K562 (cell line): ENCODE measurements around the gene WDR1. TPM values are rescaled to one million over a fixed set of nuclear protein-coding genes. Genes with fewer than 3 reads are reported as not detected.

Experiments used
- ATAC-seq: fragments of 200-7000 bp; cut with Tn5 transposase; 3 replicates; pipeline ENCODE4 v1.9.1; 2020; ENCODE audit warnings: moderate library complexity
- BruUV-seq: library from RNA; stranded (reverse); fragments of 400-500 nt; replicated peaks from 2 replicates; lab custom pipeline; 2021; lab: Mats Ljungman, UMichigan
- CTCF ChIA-PET: fragments of 300-600 bp; formaldehyde crosslinking; extraction: SDS; loops from one replicate; lab custom pipeline; 2021; ENCODE audit warnings: low intra/inter-chr PET ratio; lab: Yijun Ruan, JAX
- POLR2A ChIA-PET: fragments of 300-600, 350-650 bp; sonication (Branson Sonifier 250); formaldehyde crosslinking; extraction: SDS; loops from one replicate; lab custom pipeline; 2021; ENCODE audit warnings: antibody characterized with exemption, inconsistent platforms; lab: Yijun Ruan, JAX
- DNase-seq, 4 experiments: peaks; one replicate each; pipeline versions ENCODE4 v3.0.0 to v3.0.0-alpha.2; 2011 to 2018; ENCODE audit warnings: low spot score in 3 of 4, mixed read lengths in 3 of 4; ENCODE audit errors: extremely low read depth in 1 of 4
- FAIRE-seq: peaks from 2 replicates; lab custom pipeline; 2011; peaks lifted over from hg19 to GRCh38; lab: Jason Lieb, UNC
- H2AFZ ChIP-seq: 2 replicates; pipeline ENCODE4 v1.6.0; 2011; ENCODE audit warnings: low read depth, low read length, control low read depth, inconsistent platforms
- H3K27ac ChIP-seq: fragments of 200-600 bp; 3 replicates; pipeline ENCODE4 v1.8.0; 2011; ENCODE audit warnings: low read depth, mild to moderate bottlenecking, control low read depth, inconsistent platforms, low read length, moderate library complexity, mixed read lengths; ENCODE audit errors: extremely low read depth
- H3K27me3 ChIP-seq, 2 experiments: fragments of 300-600 bp in 1 of 2; 2 replicates in 1 of 2; 3 replicates in 1 of 2; pipeline versions ENCODE4 v1.6.0 to v1.8.0; 2011; ENCODE audit warnings: inconsistent platforms in 2 of 2, low read length in 2 of 2, mild to moderate bottlenecking in 1 of 2, mixed read lengths in 1 of 2, moderate library complexity in 1 of 2; ENCODE audit not compliant: control insufficient read depth in 2 of 2, insufficient read depth in 2 of 2
- H3K36me3 ChIP-seq: fragments of 300-600 bp; 3 replicates; pipeline ENCODE4 v1.8.0; 2011; ENCODE audit warnings: mild to moderate bottlenecking, low read length, inconsistent platforms; ENCODE audit not compliant: control insufficient read depth, insufficient read depth
- H3K4me1 ChIP-seq, 2 experiments: fragments of 200-600 bp in 1 of 2; replicated peaks in 1 of 2; 2 replicates in 1 of 2; 3 replicates in 1 of 2; pipeline versions ENCODE4 v1.5.1 to v1.8.0; 2011; ENCODE audit warnings: inconsistent platforms in 2 of 2, low read length in 2 of 2, mild to moderate bottlenecking in 1 of 2, mixed read lengths in 1 of 2, moderate library complexity in 1 of 2; ENCODE audit not compliant: control insufficient read depth in 2 of 2, insufficient read depth in 2 of 2
- H3K4me2 ChIP-seq: 2 replicates; pipeline ENCODE4 v1.6.1; 2011; ENCODE audit warnings: low read length, control low read depth, inconsistent platforms, mixed read lengths; ENCODE audit not compliant: insufficient read depth
- H3K4me3 ChIP-seq: fragments of 200-600 bp; sonication (generic), shearing (Covaris generic); 2 replicates; pipeline ENCODE4 v1.5.1; 2016; ENCODE audit warnings: control low read depth, inconsistent platforms
- H3K79me2 ChIP-seq: fragments of 200-600 bp; 3 replicates; pipeline ENCODE4 v1.8.0; 2011; ENCODE audit warnings: low read length, inconsistent platforms; ENCODE audit not compliant: control insufficient read depth, insufficient read depth
- H3K9ac ChIP-seq, 2 experiments: 2 replicates each; pipeline versions ENCODE4 v1.6.0 to v1.6.1; 2011; ENCODE audit warnings: low read depth in 2 of 2, low read length in 2 of 2, control low read depth in 1 of 2, inconsistent platforms in 1 of 2, mild to moderate bottlenecking in 1 of 2, mixed read lengths in 1 of 2; ENCODE audit not compliant: insufficient read depth in 1 of 2
- H3K9me1 ChIP-seq: one replicate; pipeline ENCODE4 v1.6.0; 2011; ENCODE audit warnings: inconsistent platforms, mild to moderate bottlenecking, low read length, moderate library complexity; ENCODE audit not compliant: control insufficient read depth, insufficient read depth
- H3K9me3 ChIP-seq: replicated peaks from 2 replicates; pipeline ENCODE4 v1.5.1; 2011; ENCODE audit warnings: low read depth, low read length, inconsistent platforms; ENCODE audit not compliant: control insufficient read depth, insufficient read depth
- H4K20me1 ChIP-seq: replicated peaks from 2 replicates; pipeline ENCODE4 v1.6.1; 2011; ENCODE audit warnings: low read length, inconsistent platforms, mixed read lengths; ENCODE audit not compliant: control insufficient read depth, insufficient read depth
- DMBX1 ChIP-seq: fragments of 250-450 bp; sonication (Bioruptor Pico); IDR thresholded peaks from 2 replicates; pipeline ENCODE4 v1.8.0; 2022; ENCODE audit warnings: inconsistent platforms, mild to moderate bottlenecking, moderate library complexity, borderline replicate concordance
- EP400 ChIP-seq: fragments of 450-650 bp; IDR thresholded peaks from 2 replicates; pipeline ENCODE4 v1.6.1; 2017; ENCODE audit warnings: antibody characterized with exemption, mild to moderate bottlenecking, moderate library complexity
- FOXP1 ChIP-seq: sonication (generic); formaldehyde crosslinking; IDR thresholded peaks from 2 replicates; pipeline ENCODE4 v1.8.0; 2022; ENCODE audit warnings: mild to moderate bottlenecking, missing genetic modification reagents
- ILF3 ChIP-seq: fragments of 450-650 bp; IDR thresholded peaks from 2 replicates; pipeline ENCODE4 v1.6.1; 2018; ENCODE audit warnings: antibody characterized with exemption, mild to moderate bottlenecking, moderate library complexity, borderline replicate concordance
- KLF1 ChIP-seq: fragments of 450-650 bp; IDR thresholded peaks from 2 replicates; pipeline ENCODE4 v1.6.1; 2016; ENCODE audit warnings: missing genetic modification characterization, missing compliant biosample characterization
- L3MBTL2 ChIP-seq: fragments of 450-650 bp; IDR thresholded peaks from 2 replicates; pipeline ENCODE4 v1.6.1; 2016; ENCODE audit warnings: mild to moderate bottlenecking, moderate library complexity
- MXI1 ChIP-seq: IDR thresholded peaks from 2 replicates; pipeline ENCODE4 v1.6.1; 2011; ENCODE audit warnings: low read depth, mild to moderate bottlenecking, improper control_type of control experiment, low read length
- PTBP1 ChIP-seq: fragments of 200-400 bp; formaldehyde crosslinking; IDR thresholded peaks from 2 replicates; pipeline ENCODE4 v1.6.1; 2017; ENCODE audit warnings: low read depth, low read length
- RBM39 ChIP-seq: fragments of 200-400 bp; formaldehyde crosslinking; optimal IDR thresholded peaks from 2 replicates; pipeline ENCODE3; 2018; ENCODE audit warnings: low read depth, low read length
- ZBTB1 ChIP-seq: sonication (generic); formaldehyde crosslinking; IDR thresholded peaks from 2 replicates; pipeline ENCODE4 v1.8.1; 2023; ENCODE audit warnings: missing genetic modification reagents, low read depth, mild to moderate bottlenecking, borderline replicate concordance
- WGBS: fragments of 100-300 bp; shearing (Covaris generic); methylation state at CpG from one replicate; pipeline ENCODE4 v1.1.6; 2016; ENCODE audit warnings: low coverage, mixed read lengths; ENCODE audit not compliant: insufficient coverage; ENCODE audit errors: missing lambda C conversion rate; 5-methylcytosine and 5-hydroxymethylcytosine counted together
- in situ Hi-C: fragments of 300-500 bp; cut with MboI; formaldehyde crosslinking; loops from 4 replicates; pipeline ENCODE4 v1.15.0; 2018; ENCODE audit warnings: inconsistent platforms, mixed read lengths
- intact Hi-C: fragments of 100-400 bp; cut with micrococcal nuclease; formaldehyde crosslinking; loops from 2 replicates; pipeline ENCODE4 v1.14.2; 2022
- polyA plus RNA-seq, 8 experiments: library from polyadenylated mRNA; depleted of rRNA in 4 of 8; stranded (reverse) in 5 of 8; unstranded in 3 of 8; fragments of >200 nt; fragmentation: Nextera tagmentation in 2 of 8; fragmentation: Illumina TruSeq in 1 of 8; extraction: Ambion mirVana in 2 of 8; extraction: Trizol in 1 of 8; gene quantifications; 2 replicates each; pipeline versions ENCODE4 v1.2.1 to v1.2.3, GENCODE V29; 2011 to 2014; ENCODE audit warnings: inconsistent platforms in 1 of 8, missing spikeins in 1 of 8
- total RNA-seq, 7 experiments: library from RNA; depleted of rRNA in 6 of 7; stranded (reverse); fragments of >200 nt in 6 of 7; fragmentation: Illumina TruSeq in 2 of 7; extraction: Trizol in 2 of 7; gene quantifications; 2 replicates each; pipeline versions ENCODE4 v1.2.1 to v1.2.3, GENCODE V29; 2011 to 2021; ENCODE audit warnings: low replicate concordance in 1 of 7
- TF ChIP-seq, protein P1 (sequence below): fragments of 200-400 bp; formaldehyde crosslinking; IDR thresholded peaks from 2 replicates; pipeline ENCODE4 v1.6.1; 2017; ENCODE audit warnings: mild to moderate bottlenecking, low read depth, low read length, moderate library complexity
- TF ChIP-seq, protein P2 (sequence below): sonication (generic); formaldehyde crosslinking; IDR thresholded peaks from 2 replicates; pipeline ENCODE4 v1.8.0; 2022; ENCODE audit warnings: missing genetic modification reagents, mild to moderate bottlenecking, moderate library complexity, borderline replicate concordance
- TF ChIP-seq, protein P3 (sequence below): fragments of 450-650 bp; formaldehyde crosslinking; IDR thresholded peaks from 2 replicates; pipeline ENCODE4 v1.4.0; 2020; ENCODE audit warnings: mild to moderate bottlenecking, moderate library complexity

The WDR1 gene
- total and polyA plus RNA-seq, 9 of the 15 experiments (the other 6 are each of a cell fraction or from before 2014, with no cell fraction given): 16.1 to 213 (median 125) TPM

DNA sequence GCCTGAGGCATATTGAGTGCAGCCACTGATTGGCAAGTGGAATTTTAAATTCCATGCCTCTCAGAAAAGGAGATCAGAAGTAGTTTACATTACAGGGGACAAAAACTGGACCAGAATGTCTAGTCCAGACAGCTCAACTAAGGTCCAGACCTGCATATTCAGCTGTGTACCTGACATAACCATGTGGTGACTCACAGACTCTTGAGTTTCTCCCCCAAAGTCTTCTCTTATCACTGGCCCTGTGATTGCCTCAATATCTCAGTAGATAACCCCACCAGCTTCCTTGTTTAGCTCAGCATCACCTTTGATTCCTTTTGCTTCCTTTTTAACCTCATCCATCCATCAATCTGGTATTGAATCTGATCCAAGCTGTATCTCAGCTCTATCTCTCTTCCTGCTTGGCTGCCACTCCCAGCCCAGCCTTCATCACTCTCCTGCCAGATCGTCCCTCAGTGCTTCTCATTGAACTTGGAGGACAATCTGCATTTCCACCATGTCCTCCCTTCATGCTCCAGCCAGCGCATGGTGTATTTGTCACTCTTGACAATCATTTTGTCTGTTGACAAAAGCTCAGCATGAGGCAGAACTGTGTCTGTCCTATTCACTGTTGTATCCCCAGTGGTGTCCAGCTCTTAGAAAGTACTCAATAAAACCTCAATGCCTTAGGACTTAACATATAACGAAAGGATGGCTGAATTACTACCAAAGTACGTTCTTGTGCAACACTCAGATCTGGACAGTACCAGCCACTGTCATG lies 67.5 kb downstream of the WDR1 start (continued):
- TF ChIP-seq, protein P1, sequence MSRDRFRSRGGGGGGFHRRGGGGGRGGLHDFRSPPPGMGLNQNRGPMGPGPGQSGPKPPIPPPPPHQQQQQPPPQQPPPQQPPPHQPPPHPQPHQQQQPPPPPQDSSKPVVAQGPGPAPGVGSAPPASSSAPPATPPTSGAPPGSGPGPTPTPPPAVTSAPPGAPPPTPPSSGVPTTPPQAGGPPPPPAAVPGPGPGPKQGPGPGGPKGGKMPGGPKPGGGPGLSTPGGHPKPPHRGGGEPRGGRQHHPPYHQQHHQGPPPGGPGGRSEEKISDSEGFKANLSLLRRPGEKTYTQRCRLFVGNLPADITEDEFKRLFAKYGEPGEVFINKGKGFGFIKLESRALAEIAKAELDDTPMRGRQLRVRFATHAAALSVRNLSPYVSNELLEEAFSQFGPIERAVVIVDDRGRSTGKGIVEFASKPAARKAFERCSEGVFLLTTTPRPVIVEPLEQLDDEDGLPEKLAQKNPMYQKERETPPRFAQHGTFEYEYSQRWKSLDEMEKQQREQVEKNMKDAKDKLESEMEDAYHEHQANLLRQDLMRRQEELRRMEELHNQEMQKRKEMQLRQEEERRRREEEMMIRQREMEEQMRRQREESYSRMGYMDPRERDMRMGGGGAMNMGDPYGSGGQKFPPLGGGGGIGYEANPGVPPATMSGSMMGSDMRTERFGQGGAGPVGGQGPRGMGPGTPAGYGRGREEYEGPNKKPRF: no peak
- TF ChIP-seq DMBX1 (CRISPR knock-in tag): no peak
- TF ChIP-seq EP400: no peak
- TF ChIP-seq, protein P2, sequence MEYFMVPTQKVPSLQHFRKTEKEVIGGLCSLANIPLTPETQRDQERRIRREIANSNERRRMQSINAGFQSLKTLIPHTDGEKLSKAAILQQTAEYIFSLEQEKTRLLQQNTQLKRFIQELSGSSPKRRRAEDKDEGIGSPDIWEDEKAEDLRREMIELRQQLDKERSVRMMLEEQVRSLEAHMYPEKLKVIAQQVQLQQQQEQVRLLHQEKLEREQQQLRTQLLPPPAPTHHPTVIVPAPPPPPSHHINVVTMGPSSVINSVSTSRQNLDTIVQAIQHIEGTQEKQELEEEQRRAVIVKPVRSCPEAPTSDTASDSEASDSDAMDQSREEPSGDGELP (CRISPR knock-in tag): no peak

DNA sequence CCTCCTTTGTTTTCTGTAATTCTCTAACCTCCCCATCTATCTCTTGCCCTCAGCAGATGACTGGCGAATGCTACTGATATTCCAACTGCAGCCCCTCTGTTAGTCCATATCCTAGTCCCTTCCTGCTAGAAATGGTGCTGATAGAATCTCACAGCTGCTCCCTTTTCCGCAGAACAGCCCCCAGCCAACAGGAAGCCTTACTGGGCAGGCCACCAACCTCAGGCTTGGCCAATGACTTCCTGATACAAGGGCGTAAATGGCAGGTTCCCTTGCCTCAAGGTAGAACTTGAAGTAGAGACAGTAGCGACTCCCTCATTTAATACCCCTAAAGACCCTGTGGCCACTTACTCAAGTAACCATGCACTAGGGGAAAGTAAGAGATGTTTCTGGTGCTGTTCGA lies 68.6 kb downstream of the WDR1 start:
- ChIA-PET POLR2A (no interaction called here), CTCF (no interaction called here)
- DNase-seq: no peak
- no peak overlapping the region for H2AFZ ChIP-seq
- H3K9me3 ChIP-seq: no peaks in the 10 kb centered on the region
- H3K9me1 ChIP-seq: no peaks in the 10 kb centered on the region
- 2% methylated on average over 5 of the region's 5 CpGs for WGBS
- H4K20me1 ChIP-seq: no peaks in the 10 kb centered on the region
- H3K4me3 ChIP-seq: no peak overlapping the region
- H3K4me1 ChIP-seq: no peaks in the 10 kb centered on the region
- no TSS peak for BruUV-seq
- ATAC-seq: no peak
- H3K4me2 ChIP-seq: no peak overlapping the region
- H3K9ac ChIP-seq: no peak overlapping the region
- no peaks in the 10 kb centered on the region for H3K79me2 ChIP-seq
- no peak overlapping the region for H3K27ac ChIP-seq
- H3K27me3 ChIP-seq: peaks cover 19 to 39% of the 10 kb centered on the region in 2 experiments
- no peak for FAIRE-seq
- in situ Hi-C loops: no loop called here
- H3K36me3 ChIP-seq: no peaks in the 10 kb centered on the region
- intact Hi-C loops: no loop called here
- TF ChIP-seq, protein P3, sequence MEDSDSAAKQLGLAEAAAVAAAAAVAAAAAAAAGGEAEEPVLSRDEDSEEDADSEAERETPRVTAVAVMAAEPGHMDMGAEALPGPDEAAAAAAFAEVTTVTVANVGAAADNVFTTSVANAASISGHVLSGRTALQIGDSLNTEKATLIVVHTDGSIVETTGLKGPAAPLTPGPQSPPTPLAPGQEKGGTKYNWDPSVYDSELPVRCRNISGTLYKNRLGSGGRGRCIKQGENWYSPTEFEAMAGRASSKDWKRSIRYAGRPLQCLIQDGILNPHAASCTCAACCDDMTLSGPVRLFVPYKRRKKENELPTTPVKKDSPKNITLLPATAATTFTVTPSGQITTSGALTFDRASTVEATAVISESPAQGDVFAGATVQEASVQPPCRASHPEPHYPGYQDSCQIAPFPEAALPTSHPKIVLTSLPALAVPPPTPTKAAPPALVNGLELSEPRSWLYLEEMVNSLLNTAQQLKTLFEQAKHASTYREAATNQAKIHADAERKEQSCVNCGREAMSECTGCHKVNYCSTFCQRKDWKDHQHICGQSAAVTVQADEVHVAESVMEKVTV (CRISPR knock-in tag): no peak
- TF ChIP-seq KLF1 (no peak), FOXP1 (no peak), MXI1 (no peak), RBM39 (no peak), ILF3 (no peak), L3MBTL2 (no peak), ZBTB1 (CRISPR knock-in tag) (no peak), PTBP1 (no peak)
